A549 (cell line): ENCODE data around the gene SAMD3.

Experiments used
- CEBPB ChIP-seq, 2 experiments: fragments of >200 bp in 1 of 2; sonication (Bioruptor Twin) in 1 of 2; formaldehyde crosslinking in 1 of 2; IDR thresholded peaks; 2 replicates each; pipeline ENCODE4 v1.6.1; 2012 to 2016
- EHMT2 ChIP-seq: fragments of 200-600 bp; sonication (generic); IDR thresholded peaks from 2 replicates; pipeline ENCODE4 v1.6.1; 2016; ENCODE audit warnings: antibody characterized with exemption, low read depth, mild to moderate bottlenecking, moderate library complexity
- EP300 ChIP-seq, 2 experiments: fragments of >200 bp; sonication (Bioruptor Twin); formaldehyde crosslinking; IDR thresholded peaks; 2 replicates in 1 of 2; 3 replicates in 1 of 2; pipeline ENCODE4 v1.6.1; 2016 to 2017
- MAFK ChIP-seq: fragments of 450-650 bp; IDR thresholded peaks from 2 replicates; pipeline ENCODE4 v1.6.1; 2014; ENCODE audit not compliant: partially characterized antibody
- NPAS2 ChIP-seq: fragments of 250-450 bp; sonication (Bioruptor Pico); IDR thresholded peaks from 2 replicates; pipeline ENCODE4 v1.8.0; 2022; ENCODE audit warnings: mild to moderate bottlenecking, moderate library complexity, borderline replicate concordance
- POLR2A ChIP-seq: IDR thresholded peaks from 2 replicates; pipeline ENCODE4 v1.6.1; 2012; ENCODE audit warnings: mild to moderate bottlenecking, low read length
- POLR2AphosphoS2 ChIP-seq: conservative IDR thresholded peaks from 2 replicates; pipeline ENCODE4 v1.6.1; 2012; ENCODE audit warnings: low read length, improper control_type of control experiment, inconsistent platforms
- RAD21 ChIP-seq, 2 experiments: fragments of >200 bp in 1 of 2; sonication (Bioruptor Twin) in 1 of 2; formaldehyde crosslinking in 1 of 2; IDR thresholded peaks in 1 of 2; conservative IDR thresholded peaks in 1 of 2; 2 replicates in 1 of 2; 3 replicates in 1 of 2; pipeline ENCODE4 v1.6.1; 2012 to 2018; ENCODE audit warnings: inconsistent platforms in 1 of 2
- SREBF2 ChIP-seq: fragments of 450-650 bp; IDR thresholded peaks from 2 replicates; pipeline ENCODE4 v1.6.1; 2014; ENCODE audit warnings: mild to moderate bottlenecking, moderate library complexity
- TF ChIP-seq, protein P1 (sequence below): fragments of >200 bp; sonication (Bioruptor Twin); formaldehyde crosslinking; IDR thresholded peaks from 3 replicates; pipeline ENCODE4 v1.5.1; 2016
- TF ChIP-seq, protein P2 (sequence below): IDR thresholded peaks from 2 replicates; pipeline ENCODE4 v1.6.1; 2012

DNA sequence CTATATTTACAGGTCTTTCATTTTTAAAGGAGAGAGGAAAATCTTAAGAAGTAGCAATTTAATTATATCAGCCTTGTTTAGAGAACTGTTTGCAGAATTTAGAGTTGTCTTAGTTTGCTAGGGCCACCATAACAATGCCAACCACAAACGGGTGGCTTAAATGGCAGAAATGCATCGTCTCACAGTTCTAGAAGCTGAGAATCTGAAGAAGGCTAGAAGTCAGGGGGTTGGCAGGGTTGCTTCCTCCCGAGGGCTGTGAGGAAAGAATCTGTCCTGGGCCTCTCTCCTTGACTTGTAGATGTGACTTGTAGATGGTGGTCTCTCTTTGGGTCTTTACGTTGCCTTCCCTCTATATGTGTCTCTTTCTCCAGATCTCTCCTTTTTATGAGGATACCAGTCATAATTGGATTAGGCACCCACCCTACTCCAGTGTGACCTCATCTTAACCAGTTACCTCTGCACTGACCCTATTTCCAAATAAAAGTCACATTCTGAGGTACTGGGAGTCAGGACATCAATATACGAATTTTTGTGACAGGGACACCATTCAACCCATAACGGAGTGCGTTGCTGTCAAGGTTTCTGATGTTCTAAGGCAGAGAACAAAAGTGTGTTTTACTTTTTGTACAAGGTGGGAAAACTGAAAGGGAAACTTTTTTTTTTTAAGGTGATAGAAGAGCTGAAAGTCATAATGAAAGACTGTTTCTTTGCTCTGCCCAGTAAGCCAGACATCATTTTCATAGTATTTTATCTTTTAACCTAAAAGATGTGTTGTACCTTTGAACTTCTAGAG, 84.4 kb downstream of the SAMD3 start:
- TF ChIP-seq, protein P1, sequence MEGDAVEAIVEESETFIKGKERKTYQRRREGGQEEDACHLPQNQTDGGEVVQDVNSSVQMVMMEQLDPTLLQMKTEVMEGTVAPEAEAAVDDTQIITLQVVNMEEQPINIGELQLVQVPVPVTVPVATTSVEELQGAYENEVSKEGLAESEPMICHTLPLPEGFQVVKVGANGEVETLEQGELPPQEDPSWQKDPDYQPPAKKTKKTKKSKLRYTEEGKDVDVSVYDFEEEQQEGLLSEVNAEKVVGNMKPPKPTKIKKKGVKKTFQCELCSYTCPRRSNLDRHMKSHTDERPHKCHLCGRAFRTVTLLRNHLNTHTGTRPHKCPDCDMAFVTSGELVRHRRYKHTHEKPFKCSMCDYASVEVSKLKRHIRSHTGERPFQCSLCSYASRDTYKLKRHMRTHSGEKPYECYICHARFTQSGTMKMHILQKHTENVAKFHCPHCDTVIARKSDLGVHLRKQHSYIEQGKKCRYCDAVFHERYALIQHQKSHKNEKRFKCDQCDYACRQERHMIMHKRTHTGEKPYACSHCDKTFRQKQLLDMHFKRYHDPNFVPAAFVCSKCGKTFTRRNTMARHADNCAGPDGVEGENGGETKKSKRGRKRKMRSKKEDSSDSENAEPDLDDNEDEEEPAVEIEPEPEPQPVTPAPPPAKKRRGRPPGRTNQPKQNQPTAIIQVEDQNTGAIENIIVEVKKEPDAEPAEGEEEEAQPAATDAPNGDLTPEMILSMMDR: no peak
- no peak for TF ChIP-seq NPAS2 (CRISPR knock-in tag)
- no peak for TF ChIP-seq RAD21 (conservative IDR thresholded peaks at IDR 0.05 in 1 of 2, IDR thresholded peaks at IDR 0.05 in 1 of 2)
- TF ChIP-seq POLR2A: no peak
- no peak for TF ChIP-seq EHMT2
- no peak for TF ChIP-seq EP300 (IDR thresholded peaks at IDR 0.05)
- TF ChIP-seq CEBPB (IDR thresholded peaks at IDR 0.05): no peak
- TF ChIP-seq MAFK: no peak
- no peak for TF ChIP-seq SREBF2
- TF ChIP-seq POLR2AphosphoS2: no peak
- TF ChIP-seq, protein P2, sequence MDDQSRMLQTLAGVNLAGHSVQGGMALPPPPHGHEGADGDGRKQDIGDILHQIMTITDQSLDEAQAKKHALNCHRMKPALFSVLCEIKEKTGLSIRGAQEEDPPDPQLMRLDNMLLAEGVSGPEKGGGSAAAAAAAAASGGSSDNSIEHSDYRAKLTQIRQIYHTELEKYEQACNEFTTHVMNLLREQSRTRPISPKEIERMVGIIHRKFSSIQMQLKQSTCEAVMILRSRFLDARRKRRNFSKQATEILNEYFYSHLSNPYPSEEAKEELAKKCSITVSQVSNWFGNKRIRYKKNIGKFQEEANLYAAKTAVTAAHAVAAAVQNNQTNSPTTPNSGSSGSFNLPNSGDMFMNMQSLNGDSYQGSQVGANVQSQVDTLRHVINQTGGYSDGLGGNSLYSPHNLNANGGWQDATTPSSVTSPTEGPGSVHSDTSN: no peak
